ENCODE measurements around the gene RAB11FIP4. TPM values are rescaled to one million over a fixed set of nuclear protein-coding genes. Genes with fewer than 3 reads are reported as not detected.

Gene RAB11FIP4
- total RNA-seq, 1 experiment from 2014 or later: 15.1 TPM

- Histone ChIP-seq H4K20me1 (ENCODE audit: insufficient read depth) (no peaks in the 10 kb centered on the region), H3K4me1 (ENCODE audit: control insufficient read depth in 1 of 2, insufficient read depth in 2 of 2, low read length in 2 of 2) (no peaks in the 10 kb centered on the region), H3K27me3 (ENCODE audit: insufficient read depth, low read length) (no peaks in the 10 kb centered on the region), H3K4me3 (replicated peaks in 1 of 2; ENCODE audit: low read depth in 1 of 2, low read length in 2 of 2) (no peak overlapping the region), H3K9me2 (ENCODE audit: insufficient read depth) (no peaks in the 10 kb centered on the region), H3K36me3 (ENCODE audit: control insufficient read depth in 1 of 2, insufficient read depth in 2 of 2, low read length in 2 of 2) (no peaks in the 10 kb centered on the region), H3K79me2 (ENCODE audit: insufficient read depth, low read length) (no peaks in the 10 kb centered on the region), H3K9ac (ENCODE audit: low read length) (no peak overlapping the region), H3K27ac (ENCODE audit: low read depth, low read length) (no peak overlapping the region), H3K4me2 (ENCODE audit: low read length) (no peak overlapping the region), H2AFZ (ENCODE audit: low read depth, low read length, poor library complexity, severe bottlenecking) (no peak overlapping the region), H3K9me3 (ENCODE audit: control insufficient read depth in 1 of 2, insufficient read depth in 1 of 2, low read depth in 1 of 2, low read length in 2 of 2) (no peaks in the 10 kb centered on the region)
- no peak for TF ChIP-seq SIN3A (IDR thresholded peaks at IDR 0.05; ENCODE audit: low read depth)
- no peak for TF ChIP-seq TCF7L2 (IDR thresholded peaks at IDR 0.05; ENCODE audit: borderline replicate concordance, extremely low read depth, insufficient read depth, insufficient read length)
- no peak for TF ChIP-seq POLR2A (IDR thresholded peaks at IDR 0.05; ENCODE audit: borderline replicate concordance, extremely low read depth, insufficient read depth, insufficient read length)
- TF ChIP-seq POLR2AphosphoS5 (IDR thresholded peaks at IDR 0.05; ENCODE audit: low read depth, low read length): no peak
- no peak for TF ChIP-seq EGR1 (IDR thresholded peaks at IDR 0.05; ENCODE audit: low read depth)
- TF ChIP-seq ZFX (IDR thresholded peaks at IDR 0.05): no peak
- no peak for TF ChIP-seq CBX3 (IDR thresholded peaks at IDR 0.05; ENCODE audit: low read depth)
- TF ChIP-seq JUND (IDR thresholded peaks at IDR 0.05): no peak
- TF ChIP-seq EZH2phosphoT487 (IDR thresholded peaks at IDR 0.05; ENCODE audit: borderline replicate concordance): no peak
- TF ChIP-seq CEBPB (IDR thresholded peaks at IDR 0.05; ENCODE audit: low read depth): no peak
- TF ChIP-seq ELF1 (IDR thresholded peaks at IDR 0.05; ENCODE audit: borderline replicate concordance, low read depth): no peak
- no peak for TF ChIP-seq ZNF274 (IDR thresholded peaks at IDR 0.05; ENCODE audit: low read depth, low read length)
- TF ChIP-seq ATF3 (IDR thresholded peaks at IDR 0.05): no peak
- TF ChIP-seq ZBTB33 (IDR thresholded peaks at IDR 0.05; ENCODE audit: extremely low read depth, insufficient replicate concordance, low read length): no peak
- no peak for TF ChIP-seq RAD21 (IDR thresholded peaks at IDR 0.05; ENCODE audit: low read depth)
- no peak for TF ChIP-seq EZH2 (IDR thresholded peaks at IDR 0.05)
- no peak for TF ChIP-seq SP1 (IDR thresholded peaks at IDR 0.05; ENCODE audit: low read depth)
- TF ChIP-seq CTCF (IDR thresholded peaks at IDR 0.05 in 2 of 3, conservative IDR thresholded peaks at IDR 0.05 in 1 of 3; ENCODE audit: borderline replicate concordance in 1 of 3, insufficient read depth in 1 of 3, low read depth in 2 of 3, low read length in 2 of 3): no peak
- no peak for TF ChIP-seq REST (IDR thresholded peaks at IDR 0.05; ENCODE audit: low read depth)
- no peak for TF ChIP-seq FOSL1 (IDR thresholded peaks at IDR 0.05; ENCODE audit: low read depth)
- no TSS peak for BruUV-seq (replicated peaks)
- POLR2A ChIA-PET: no interaction called here
- CTCF ChIA-PET: no interaction called here
- RAD21 ChIA-PET (ENCODE audit: low non-redundant PET in 1 of 2, low total read pairs in 2 of 2, uncharacterized antibody in 2 of 2, unreplicated experiment in 2 of 2): no interaction called here
- no peak for DNase-seq (ENCODE audit: low read depth, low spot score)
- no peak for ATAC-seq
- intact Hi-C loops (cut with micrococcal nuclease): no loop called here
Measured at GRCh38 chr17:31417051-31417792, 25.7 kb downstream of the RAB11FIP4 start.

Data from HCT116 (cell line).